SK-N-SH treated with all-trans-retinoic acid at 6 μM for 48 hours (cell line): ENCODE data around the gene LCNL1.

Experiments used
- ATAC-seq: fragments of 200-7000 bp; cut with Tn5 transposase; 3 replicates; pipeline ENCODE4 v1.9.1; 2020; ENCODE audit warnings: mild to moderate bottlenecking, moderate library complexity
- ARNTL ChIP-seq: fragments of 450-650 bp; formaldehyde crosslinking; IDR thresholded peaks from 2 replicates; pipeline ENCODE4 v1.5.0; 2020; ENCODE audit warnings: low read depth, mild to moderate bottlenecking, moderate library complexity, borderline replicate concordance
- CSDC2 ChIP-seq: fragments of 250-450 bp; sonication (Bioruptor Pico); IDR thresholded peaks from 2 replicates; pipeline ENCODE4 v1.5.0; 2020; ENCODE audit warnings: mild to moderate bottlenecking, moderate library complexity
- GLIS3 ChIP-seq: fragments of 250-450 bp; sonication (Bioruptor Pico); IDR thresholded peaks from 2 replicates; pipeline ENCODE4 v1.5.0; 2020; ENCODE audit warnings: mild to moderate bottlenecking, moderate library complexity
- ISL1 ChIP-seq: fragments of 250-450 bp; sonication (Bioruptor Pico); IDR thresholded peaks from 2 replicates; pipeline ENCODE4 v2.1.2; 2022; ENCODE audit warnings: mild to moderate bottlenecking, moderate library complexity
- OSR1 ChIP-seq: fragments of 250-450 bp; sonication (Bioruptor Pico); IDR thresholded peaks from 2 replicates; pipeline ENCODE4 v1.8.0; 2022; ENCODE audit warnings: moderate library complexity, mild to moderate bottlenecking, inconsistent platforms
- PPARA ChIP-seq: fragments of 250-450 bp; sonication (Bioruptor Pico); IDR thresholded peaks from 2 replicates; pipeline ENCODE4 v1.5.0; 2020; ENCODE audit warnings: mild to moderate bottlenecking, borderline replicate concordance
- RARB ChIP-seq: fragments of 250-450 bp; sonication (Bioruptor Pico); IDR thresholded peaks from 2 replicates; pipeline ENCODE4 v1.8.0; 2021; ENCODE audit warnings: mild to moderate bottlenecking, moderate library complexity
- SNAI2 ChIP-seq: fragments of 250-450 bp; sonication (Bioruptor Pico); IDR thresholded peaks from 2 replicates; pipeline ENCODE4 v1.5.0; 2020; ENCODE audit warnings: mild to moderate bottlenecking, moderate library complexity
- TCF4 ChIP-seq: fragments of 250-450 bp; sonication (Bioruptor Pico); IDR thresholded peaks from 2 replicates; pipeline ENCODE4 v1.8.0; 2021; ENCODE audit warnings: mild to moderate bottlenecking, moderate library complexity, borderline replicate concordance
- ZFP3 ChIP-seq: fragments of 250-450 bp; sonication (Bioruptor Pico); IDR thresholded peaks from 2 replicates; pipeline ENCODE4 v1.5.0; 2020; ENCODE audit warnings: mild to moderate bottlenecking, moderate library complexity
- ZFP30 ChIP-seq: fragments of 450-650 bp; formaldehyde crosslinking; IDR thresholded peaks from 2 replicates; pipeline ENCODE4 v1.5.0; 2022; ENCODE audit warnings: mild to moderate bottlenecking, moderate library complexity
- ZNF70 ChIP-seq: fragments of 450-650 bp; formaldehyde crosslinking; IDR thresholded peaks from 2 replicates; pipeline ENCODE4 v1.5.0; 2020; ENCODE audit warnings: mild to moderate bottlenecking, moderate library complexity
- ZNF8 ChIP-seq: fragments of 450-650 bp; formaldehyde crosslinking; IDR thresholded peaks from 2 replicates; pipeline ENCODE4 v1.5.0; 2020; ENCODE audit warnings: mild to moderate bottlenecking, moderate library complexity
- TF ChIP-seq, protein P1 (sequence below): fragments of 250-450 bp; sonication (Bioruptor Pico); IDR thresholded peaks from 2 replicates; pipeline ENCODE4 v1.8.0; 2020; ENCODE audit warnings: mild to moderate bottlenecking, moderate library complexity, borderline replicate concordance
- TF ChIP-seq, protein P2 (sequence below): fragments of 250-450 bp; sonication (Bioruptor Pico); IDR thresholded peaks from 2 replicates; pipeline ENCODE4 v1.5.0; 2020; ENCODE audit warnings: mild to moderate bottlenecking, moderate library complexity
- TF ChIP-seq, protein P3 (sequence below): fragments of 250-450 bp; sonication (Bioruptor Pico); IDR thresholded peaks from 2 replicates; pipeline ENCODE4 v1.5.1; 2020; ENCODE audit warnings: low read depth, mild to moderate bottlenecking, moderate library complexity
- TF ChIP-seq, protein P4 (sequence below): fragments of 250-450 bp; sonication (Bioruptor Pico); IDR thresholded peaks from 2 replicates; pipeline ENCODE4 v1.8.0; 2021; ENCODE audit warnings: low read depth, mild to moderate bottlenecking, moderate library complexity, borderline replicate concordance

LCNL1 gene

GRCh38 chr9:137025517-137025966 lies 42.7 kb downstream of the LCNL1 start (continued):
- TF ChIP-seq, protein P1, sequence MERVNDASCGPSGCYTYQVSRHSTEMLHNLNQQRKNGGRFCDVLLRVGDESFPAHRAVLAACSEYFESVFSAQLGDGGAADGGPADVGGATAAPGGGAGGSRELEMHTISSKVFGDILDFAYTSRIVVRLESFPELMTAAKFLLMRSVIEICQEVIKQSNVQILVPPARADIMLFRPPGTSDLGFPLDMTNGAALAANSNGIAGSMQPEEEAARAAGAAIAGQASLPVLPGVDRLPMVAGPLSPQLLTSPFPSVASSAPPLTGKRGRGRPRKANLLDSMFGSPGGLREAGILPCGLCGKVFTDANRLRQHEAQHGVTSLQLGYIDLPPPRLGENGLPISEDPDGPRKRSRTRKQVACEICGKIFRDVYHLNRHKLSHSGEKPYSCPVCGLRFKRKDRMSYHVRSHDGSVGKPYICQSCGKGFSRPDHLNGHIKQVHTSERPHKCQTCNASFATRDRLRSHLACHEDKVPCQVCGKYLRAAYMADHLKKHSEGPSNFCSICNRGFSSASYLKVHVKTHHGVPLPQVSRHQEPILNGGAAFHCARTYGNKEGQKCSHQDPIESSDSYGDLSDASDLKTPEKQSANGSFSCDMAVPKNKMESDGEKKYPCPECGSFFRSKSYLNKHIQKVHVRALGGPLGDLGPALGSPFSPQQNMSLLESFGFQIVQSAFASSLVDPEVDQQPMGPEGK (CRISPR knock-in tag): no peak
- TF ChIP-seq CSDC2 (CRISPR knock-in tag): no peak

- ATAC-seq: no peak
- TF ChIP-seq ZNF70 (CRISPR knock-in tag): no peak
- no peak for TF ChIP-seq ZNF8 (CRISPR knock-in tag)
- no peak for TF ChIP-seq ZFP3
- TF ChIP-seq ZFP30 (CRISPR knock-in tag): no peak
- no peak for TF ChIP-seq TCF4 (CRISPR knock-in tag)
- no peak for TF ChIP-seq GLIS3 (CRISPR knock-in tag)
Measured at GRCh38 chr9:137026384-137026783, 43.6 kb downstream of the LCNL1 start.

- ATAC-seq: no peak
Measured at GRCh38 chr9:137026828-137027227, 44.0 kb downstream of the LCNL1 start.

More at GRCh38 chr9:137026828-137027227, 44.0 kb downstream of the LCNL1 start:
- TF ChIP-seq, protein P2, sequence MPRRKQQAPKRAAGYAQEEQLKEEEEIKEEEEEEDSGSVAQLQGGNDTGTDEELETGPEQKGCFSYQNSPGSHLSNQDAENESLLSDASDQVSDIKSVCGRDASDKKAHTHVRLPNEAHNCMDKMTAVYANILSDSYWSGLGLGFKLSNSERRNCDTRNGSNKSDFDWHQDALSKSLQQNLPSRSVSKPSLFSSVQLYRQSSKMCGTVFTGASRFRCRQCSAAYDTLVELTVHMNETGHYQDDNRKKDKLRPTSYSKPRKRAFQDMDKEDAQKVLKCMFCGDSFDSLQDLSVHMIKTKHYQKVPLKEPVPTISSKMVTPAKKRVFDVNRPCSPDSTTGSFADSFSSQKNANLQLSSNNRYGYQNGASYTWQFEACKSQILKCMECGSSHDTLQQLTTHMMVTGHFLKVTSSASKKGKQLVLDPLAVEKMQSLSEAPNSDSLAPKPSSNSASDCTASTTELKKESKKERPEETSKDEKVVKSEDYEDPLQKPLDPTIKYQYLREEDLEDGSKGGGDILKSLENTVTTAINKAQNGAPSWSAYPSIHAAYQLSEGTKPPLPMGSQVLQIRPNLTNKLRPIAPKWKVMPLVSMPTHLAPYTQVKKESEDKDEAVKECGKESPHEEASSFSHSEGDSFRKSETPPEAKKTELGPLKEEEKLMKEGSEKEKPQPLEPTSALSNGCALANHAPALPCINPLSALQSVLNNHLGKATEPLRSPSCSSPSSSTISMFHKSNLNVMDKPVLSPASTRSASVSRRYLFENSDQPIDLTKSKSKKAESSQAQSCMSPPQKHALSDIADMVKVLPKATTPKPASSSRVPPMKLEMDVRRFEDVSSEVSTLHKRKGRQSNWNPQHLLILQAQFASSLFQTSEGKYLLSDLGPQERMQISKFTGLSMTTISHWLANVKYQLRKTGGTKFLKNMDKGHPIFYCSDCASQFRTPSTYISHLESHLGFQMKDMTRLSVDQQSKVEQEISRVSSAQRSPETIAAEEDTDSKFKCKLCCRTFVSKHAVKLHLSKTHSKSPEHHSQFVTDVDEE: no peak
- TF ChIP-seq ARNTL (CRISPR knock-in tag): no peak
- no peak for TF ChIP-seq PPARA (CRISPR knock-in tag)
- no peak for TF ChIP-seq SNAI2 (CRISPR knock-in tag)
- TF ChIP-seq, protein P3, sequence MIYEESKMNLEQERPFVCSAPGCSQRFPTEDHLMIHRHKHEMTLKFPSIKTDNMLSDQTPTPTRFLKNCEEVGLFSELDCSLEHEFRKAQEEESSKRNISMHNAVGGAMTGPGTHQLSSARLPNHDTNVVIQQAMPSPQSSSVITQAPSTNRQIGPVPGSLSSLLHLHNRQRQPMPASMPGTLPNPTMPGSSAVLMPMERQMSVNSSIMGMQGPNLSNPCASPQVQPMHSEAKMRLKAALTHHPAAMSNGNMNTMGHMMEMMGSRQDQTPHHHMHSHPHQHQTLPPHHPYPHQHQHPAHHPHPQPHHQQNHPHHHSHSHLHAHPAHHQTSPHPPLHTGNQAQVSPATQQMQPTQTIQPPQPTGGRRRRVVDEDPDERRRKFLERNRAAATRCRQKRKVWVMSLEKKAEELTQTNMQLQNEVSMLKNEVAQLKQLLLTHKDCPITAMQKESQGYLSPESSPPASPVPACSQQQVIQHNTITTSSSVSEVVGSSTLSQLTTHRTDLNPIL (CRISPR knock-in tag): no peak
- TF ChIP-seq, protein P1 (CRISPR knock-in tag): no peak
- no peak for TF ChIP-seq ZFP30 (CRISPR knock-in tag)
- TF ChIP-seq, protein P4, sequence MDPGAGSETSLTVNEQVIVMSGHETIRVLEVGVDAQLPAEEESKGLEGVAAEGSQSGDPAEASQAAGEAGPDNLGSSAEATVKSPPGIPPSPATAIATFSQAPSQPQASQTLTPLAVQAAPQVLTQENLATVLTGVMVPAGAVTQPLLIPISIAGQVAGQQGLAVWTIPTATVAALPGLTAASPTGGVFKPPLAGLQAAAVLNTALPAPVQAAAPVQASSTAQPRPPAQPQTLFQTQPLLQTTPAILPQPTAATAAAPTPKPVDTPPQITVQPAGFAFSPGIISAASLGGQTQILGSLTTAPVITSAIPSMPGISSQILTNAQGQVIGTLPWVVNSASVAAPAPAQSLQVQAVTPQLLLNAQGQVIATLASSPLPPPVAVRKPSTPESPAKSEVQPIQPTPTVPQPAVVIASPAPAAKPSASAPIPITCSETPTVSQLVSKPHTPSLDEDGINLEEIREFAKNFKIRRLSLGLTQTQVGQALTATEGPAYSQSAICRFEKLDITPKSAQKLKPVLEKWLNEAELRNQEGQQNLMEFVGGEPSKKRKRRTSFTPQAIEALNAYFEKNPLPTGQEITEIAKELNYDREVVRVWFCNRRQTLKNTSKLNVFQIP: no peak
- no peak for TF ChIP-seq ISL1 (CRISPR knock-in tag)
- TF ChIP-seq ZNF8 (CRISPR knock-in tag): no peak
- no peak for TF ChIP-seq OSR1
- no peak for TF ChIP-seq TCF4 (CRISPR knock-in tag)
- TF ChIP-seq RARB (CRISPR knock-in tag): no peak
- TF ChIP-seq, all 23 proteins: peak for 0
